Measurements from ENCODE around the gene TRIP13. TPM values are rescaled to one million over a fixed set of nuclear protein-coding genes. Genes with fewer than 3 reads are reported as not detected.

TRIP13 gene
- polyA plus RNA-seq, 3 donors = 0.24 to 1.2 TPM; not detected in 1

DNA sequence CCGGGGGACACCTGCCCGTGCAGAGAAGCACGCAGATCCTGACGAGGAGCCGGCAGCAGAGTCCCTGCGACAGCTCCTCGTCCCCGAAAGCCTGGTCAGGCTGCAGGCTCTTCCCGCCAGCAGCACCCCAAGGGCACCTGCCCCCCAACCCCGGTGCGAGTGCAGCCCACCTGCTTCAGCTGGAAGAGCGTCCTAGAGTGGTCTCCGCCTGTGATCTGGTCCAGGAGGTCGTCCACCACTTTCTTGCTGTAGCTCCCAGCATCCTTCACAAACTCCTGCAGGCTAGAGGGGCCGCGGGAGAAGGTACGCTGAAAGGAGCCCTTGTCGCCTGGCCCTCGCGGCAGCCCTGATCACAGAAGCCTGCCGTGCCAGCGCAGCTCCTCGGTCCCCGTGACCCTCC, 16.8 kb upstream of the TRIP13 start:
- Histone ChIP-seq H3K9ac (ENCODE audit: insufficient read depth, low read length, poor library complexity, severe bottlenecking) (no peak overlapping the region), H4K20me1 (ENCODE audit: insufficient read depth, low read length) (peaks cover 18% of the 10 kb centered on the region), H3K36me3 (replicated peaks in 1 of 2; ENCODE audit: control insufficient read depth in 1 of 2, insufficient read depth in 2 of 2, low read length in 2 of 2) (peaks cover 74 to 83% of the 10 kb centered on the region in 2 donors), H3K4me3 (replicated peaks in 1 of 3; ENCODE audit: low read depth in 2 of 3, low read length in 3 of 3) (no peak overlapping the region), H3K9me3 (replicated peaks in 1 of 2; ENCODE audit: control insufficient read depth in 1 of 2, insufficient read depth in 1 of 2, low read length in 2 of 2) (no peaks in the 10 kb centered on the region), H3K4me1 (ENCODE audit: control insufficient read depth in 1 of 2, insufficient read depth in 2 of 2, low read length in 2 of 2) (no peaks in the 10 kb centered on the region), H3K27me3 (ENCODE audit: control insufficient read depth in 2 of 2, insufficient read depth in 2 of 2, low read length in 2 of 2) (no peaks in the 10 kb centered on the region), H2AFZ (ENCODE audit: insufficient read depth, low read depth, low read length, poor library complexity, severe bottlenecking) (no peak overlapping the region), H3K27ac (ENCODE audit: low read depth in 1 of 2, low read length in 2 of 2) (no peak overlapping the region), H3K4me2 (replicated peaks; ENCODE audit: extremely low read depth, low read length, poor library complexity, severe bottlenecking) (no peak overlapping the region), H3K79me2 (ENCODE audit: insufficient read depth, low read length) (no peaks in the 10 kb centered on the region)
- Mint-ChIP-seq H3K9me3 (no peaks in the 10 kb centered on the region), H3K27ac (peak overlapping the region in 1 of 7 donors; percentile 39), H3K4me3 (no peak overlapping the region), H3K27me3 (ENCODE audit: low read depth in 3 of 3) (no peaks in the 10 kb centered on the region), H3K4me1 (no peaks in the 10 kb centered on the region), H3K36me3 (peaks cover 76 to 81% of the 10 kb centered on the region in 2 donors)
- TF ChIP-seq, protein P1, sequence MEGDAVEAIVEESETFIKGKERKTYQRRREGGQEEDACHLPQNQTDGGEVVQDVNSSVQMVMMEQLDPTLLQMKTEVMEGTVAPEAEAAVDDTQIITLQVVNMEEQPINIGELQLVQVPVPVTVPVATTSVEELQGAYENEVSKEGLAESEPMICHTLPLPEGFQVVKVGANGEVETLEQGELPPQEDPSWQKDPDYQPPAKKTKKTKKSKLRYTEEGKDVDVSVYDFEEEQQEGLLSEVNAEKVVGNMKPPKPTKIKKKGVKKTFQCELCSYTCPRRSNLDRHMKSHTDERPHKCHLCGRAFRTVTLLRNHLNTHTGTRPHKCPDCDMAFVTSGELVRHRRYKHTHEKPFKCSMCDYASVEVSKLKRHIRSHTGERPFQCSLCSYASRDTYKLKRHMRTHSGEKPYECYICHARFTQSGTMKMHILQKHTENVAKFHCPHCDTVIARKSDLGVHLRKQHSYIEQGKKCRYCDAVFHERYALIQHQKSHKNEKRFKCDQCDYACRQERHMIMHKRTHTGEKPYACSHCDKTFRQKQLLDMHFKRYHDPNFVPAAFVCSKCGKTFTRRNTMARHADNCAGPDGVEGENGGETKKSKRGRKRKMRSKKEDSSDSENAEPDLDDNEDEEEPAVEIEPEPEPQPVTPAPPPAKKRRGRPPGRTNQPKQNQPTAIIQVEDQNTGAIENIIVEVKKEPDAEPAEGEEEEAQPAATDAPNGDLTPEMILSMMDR (IDR thresholded peaks at IDR 0.05) = no peak
- WGBS (ENCODE audit: insufficient coverage) = 98% methylated on average over 23 of the region's 24 CpGs
- intact Hi-C loops (cut with micrococcal nuclease) = no loop called here
- DNase-seq = no peak

DNA sequence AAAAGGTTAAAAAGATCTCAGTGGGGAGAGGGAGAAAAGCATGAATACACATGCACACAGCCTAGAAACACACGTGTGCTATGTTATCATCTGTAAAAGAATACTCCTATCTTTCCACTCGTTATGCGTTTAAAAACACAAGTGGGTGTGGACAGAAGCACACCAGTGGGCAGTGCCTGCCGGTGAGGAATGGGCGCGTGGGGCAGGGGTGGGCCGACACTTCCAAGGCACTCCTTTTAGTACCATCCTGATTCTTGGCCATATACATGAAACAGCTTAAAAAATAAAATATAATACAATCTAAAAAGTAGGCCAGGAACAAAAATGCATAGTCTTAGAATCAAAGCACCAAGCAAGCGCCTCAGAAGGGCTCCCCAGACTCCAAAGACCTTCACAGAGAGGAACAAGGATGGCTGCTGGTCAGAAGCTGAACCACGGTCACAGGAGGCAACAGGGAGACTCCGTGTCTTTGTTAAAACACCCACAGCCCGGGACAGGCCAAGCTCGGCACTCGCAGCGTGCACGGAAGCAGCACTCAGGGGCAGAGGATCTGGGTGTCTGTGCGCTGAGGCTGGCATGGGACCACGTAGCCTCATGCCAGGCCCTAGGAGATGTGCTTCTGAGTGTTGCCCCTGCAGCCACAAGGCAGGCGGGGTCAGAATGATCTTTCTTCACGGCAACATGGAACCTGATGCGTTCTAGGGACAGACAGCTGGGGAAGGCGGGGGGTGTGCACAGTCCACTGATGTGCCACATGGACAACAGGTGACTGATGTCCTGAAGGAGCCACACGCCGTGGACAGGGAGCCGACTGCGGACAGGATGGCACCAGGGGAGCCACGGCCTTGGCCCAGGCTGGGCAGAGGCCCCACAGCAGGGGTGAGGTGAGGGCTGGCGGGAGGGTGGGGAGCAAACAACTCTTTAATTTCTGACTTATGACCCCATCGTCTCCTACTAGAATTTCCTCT, 16.0 kb upstream of the TRIP13 start:
- H3K4me1 Mint-ChIP-seq = no peaks in the 10 kb centered on the region
- Histone ChIP-seq H3K9ac (ENCODE audit: insufficient read depth, low read length, poor library complexity, severe bottlenecking) (no peak overlapping the region), H3K4me1 (ENCODE audit: control insufficient read depth in 1 of 2, insufficient read depth in 2 of 2, low read length in 2 of 2) (no peaks in the 10 kb centered on the region), H3K4me2 (replicated peaks; ENCODE audit: extremely low read depth, low read length, poor library complexity, severe bottlenecking) (no peak overlapping the region), H3K79me2 (ENCODE audit: insufficient read depth, low read length) (peaks cover 3% of the 10 kb centered on the region), H3K36me3 (replicated peaks in 1 of 2; ENCODE audit: control insufficient read depth in 1 of 2, insufficient read depth in 2 of 2, low read length in 2 of 2) (peaks cover 74 to 83% of the 10 kb centered on the region in 2 donors), H3K27ac (ENCODE audit: low read depth in 1 of 2, low read length in 2 of 2) (no peak overlapping the region), H3K4me3 (replicated peaks in 1 of 3; ENCODE audit: low read depth in 2 of 3, low read length in 3 of 3) (no peak overlapping the region), H3K27me3 (ENCODE audit: control insufficient read depth in 2 of 2, insufficient read depth in 2 of 2, low read length in 2 of 2) (no peaks in the 10 kb centered on the region), H3K9me3 (replicated peaks in 1 of 2; ENCODE audit: control insufficient read depth in 1 of 2, insufficient read depth in 1 of 2, low read length in 2 of 2) (no peaks in the 10 kb centered on the region), H2AFZ (ENCODE audit: insufficient read depth, low read depth, low read length, poor library complexity, severe bottlenecking) (no peak overlapping the region), H4K20me1 (ENCODE audit: insufficient read depth, low read length) (peaks cover 23% of the 10 kb centered on the region)
- peaks cover 76 to 81% of the 10 kb centered on the region in 2 donors for H3K36me3 Mint-ChIP-seq
- WGBS (ENCODE audit: insufficient coverage) = 98% methylated on average over 16 of the region's 28 CpGs
- no peaks in the 10 kb centered on the region for H3K27me3 Mint-ChIP-seq (ENCODE audit: low read depth in 3 of 3)
- TF ChIP-seq, protein P1 (IDR thresholded peaks at IDR 0.05) = no peak
- no peak overlapping the region for H3K4me3 Mint-ChIP-seq
- H3K9me3 Mint-ChIP-seq = no peaks in the 10 kb centered on the region
- intact Hi-C loops (cut with micrococcal nuclease) = no loop called here
- no peak for DNase-seq
- H3K27ac Mint-ChIP-seq = peak overlapping the region in 2 of 7 donors; percentile 34 to 39
